Measurements from ENCODE around the gene APLF.

DNA sequence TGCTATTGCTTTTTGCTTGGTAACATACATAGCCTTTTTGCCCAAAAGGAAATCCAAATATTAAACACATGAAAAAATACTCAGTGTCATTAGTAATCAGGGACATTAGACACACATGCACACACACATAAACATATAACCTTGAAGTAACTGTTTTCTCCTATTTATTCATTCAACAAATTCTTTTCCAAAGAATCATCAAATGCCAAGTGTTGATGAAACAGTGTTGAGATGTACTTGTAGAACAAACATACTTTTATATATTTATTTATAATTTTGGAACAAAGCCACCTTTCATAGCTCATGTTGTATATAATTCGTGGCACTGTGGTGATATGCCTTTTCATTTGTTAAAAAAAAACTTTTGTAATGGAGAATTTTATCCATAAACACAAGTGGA is 81.0 kb downstream of the APLF start:
- TF ChIP-seq, protein P1, sequence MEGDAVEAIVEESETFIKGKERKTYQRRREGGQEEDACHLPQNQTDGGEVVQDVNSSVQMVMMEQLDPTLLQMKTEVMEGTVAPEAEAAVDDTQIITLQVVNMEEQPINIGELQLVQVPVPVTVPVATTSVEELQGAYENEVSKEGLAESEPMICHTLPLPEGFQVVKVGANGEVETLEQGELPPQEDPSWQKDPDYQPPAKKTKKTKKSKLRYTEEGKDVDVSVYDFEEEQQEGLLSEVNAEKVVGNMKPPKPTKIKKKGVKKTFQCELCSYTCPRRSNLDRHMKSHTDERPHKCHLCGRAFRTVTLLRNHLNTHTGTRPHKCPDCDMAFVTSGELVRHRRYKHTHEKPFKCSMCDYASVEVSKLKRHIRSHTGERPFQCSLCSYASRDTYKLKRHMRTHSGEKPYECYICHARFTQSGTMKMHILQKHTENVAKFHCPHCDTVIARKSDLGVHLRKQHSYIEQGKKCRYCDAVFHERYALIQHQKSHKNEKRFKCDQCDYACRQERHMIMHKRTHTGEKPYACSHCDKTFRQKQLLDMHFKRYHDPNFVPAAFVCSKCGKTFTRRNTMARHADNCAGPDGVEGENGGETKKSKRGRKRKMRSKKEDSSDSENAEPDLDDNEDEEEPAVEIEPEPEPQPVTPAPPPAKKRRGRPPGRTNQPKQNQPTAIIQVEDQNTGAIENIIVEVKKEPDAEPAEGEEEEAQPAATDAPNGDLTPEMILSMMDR (IDR thresholded peaks at IDR 0.05; ENCODE audit: extremely low read depth in 1 of 2, insufficient read depth in 1 of 2, low read depth in 1 of 2, low read length in 2 of 2) = no peak
- TF ChIP-seq POLR2AphosphoS5 (IDR thresholded peaks at IDR 0.05; ENCODE audit: insufficient read depth, low read depth, low read length) = no peak
